ENCODE results near the gene ENSA. TPM values are rescaled to one million over a fixed set of nuclear protein-coding genes. Genes with fewer than 3 reads are reported as not detected.
"Not testable (repeated sequence)": the region's sequence is repeated elsewhere in the genome, so short reads cannot be mapped to it uniquely, and the experiment has no call there.

ENSA gene
- total and polyA plus RNA-seq, 12 donors: 91.8 to 215 (median 112) TPM

DNA sequence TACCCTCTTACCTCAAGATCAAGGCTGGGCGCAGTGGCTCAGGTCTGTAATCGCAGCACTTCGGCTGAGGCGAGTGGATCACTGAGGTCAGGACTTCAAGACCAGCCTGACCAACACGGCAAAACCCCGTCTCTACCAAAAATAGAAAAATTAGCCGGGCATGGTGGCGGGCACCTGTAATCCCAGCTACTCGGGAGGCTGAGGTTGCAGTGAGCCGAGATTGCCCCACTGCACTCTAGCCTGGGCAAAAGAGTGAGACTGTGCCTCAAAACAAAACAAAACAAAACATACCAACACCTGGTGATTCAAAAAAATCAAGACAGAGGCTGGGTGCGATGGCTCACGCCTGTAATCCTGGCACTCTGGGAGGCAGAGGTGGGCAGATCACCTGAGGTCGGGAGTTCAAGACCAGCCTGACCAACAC is 55.8 kb downstream of the ENSA start:
- peak in 2 of 7 donors; percentile 25 to 57 for DNase-seq
- Histone ChIP-seq H3K4me1 (replicated peaks in 1 of 2) (peaks cover 54 to 75% of the 10 kb centered on the region in 2 donors), H3K27ac (peak overlapping the region in 3 of 5 donors; percentile 10 to 100 (median 44)), H3K36me3 (replicated peaks in 1 of 2) (peaks cover 0 to 75% of the 10 kb centered on the region in 2 donors), H3K4me3 (peak overlapping the region in 1 of 4 donors; percentile 6)
- H3K27me3 ChIP-seq; H3K9me3 ChIP-seq (replicated peaks in 1 of 3); intact Hi-C loops (cut with DNase I): not testable (repeated sequence)
- TF ChIP-seq POLR2A (IDR thresholded peaks at IDR 0.05): peak in 1 of 2 donors; percentile 12
- 72 to 83% (median 76%) methylated on average over 13 of the region's 13 CpGs for WGBS, 4 donors

DNA sequence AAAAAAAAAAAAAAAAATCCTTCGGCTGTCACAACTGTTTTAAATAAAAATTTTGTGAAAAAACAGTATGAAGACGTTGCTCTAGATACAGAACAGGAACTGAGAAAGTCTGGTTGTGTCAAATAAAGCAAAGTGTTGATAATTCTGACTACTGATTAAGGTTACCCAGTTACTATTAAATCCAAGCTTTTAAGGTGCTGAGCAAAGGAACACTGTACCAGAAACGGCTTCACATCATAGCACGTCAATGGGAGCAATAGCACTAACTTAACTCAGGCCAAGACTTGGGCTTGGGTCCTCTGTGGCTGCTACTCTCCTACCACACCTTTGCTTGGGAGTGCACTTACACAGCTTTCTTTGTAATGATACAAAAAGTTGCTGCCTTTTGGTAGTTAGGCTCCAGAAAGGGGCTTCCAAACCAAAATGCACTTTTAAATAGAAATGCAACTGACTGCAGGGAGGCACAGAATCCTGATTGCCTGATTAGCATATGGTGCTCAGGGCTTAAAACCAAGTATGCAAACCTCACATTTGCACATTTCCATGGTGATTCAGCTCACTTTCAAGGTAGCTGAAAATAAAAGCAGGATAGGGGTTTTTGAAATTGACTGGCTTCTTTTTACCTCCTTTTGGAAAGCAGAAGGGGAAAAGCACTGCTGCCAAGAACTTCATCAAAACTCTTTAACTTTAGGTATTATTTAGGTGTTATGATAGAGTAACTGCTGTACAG is 56.3 kb downstream of the ENSA start:
- 52 to 66% (median 60%) methylated on average over 4 of the region's 4 CpGs for WGBS, 4 donors
- Histone ChIP-seq H3K27ac (peak overlapping the region in 3 of 5 donors; percentile 44 to 100 (median 45)), H3K9me3 (replicated peaks in 1 of 3) (no peaks in the 10 kb centered on the region), H3K4me1 (replicated peaks in 1 of 2) (peaks cover 60 to 81% of the 10 kb centered on the region in 2 donors), H3K4me3 (peak overlapping the region in 1 of 4 donors; percentile 6), H3K27me3 (no peaks in the 10 kb centered on the region), H3K36me3 (replicated peaks in 1 of 2) (peaks cover 0 to 75% of the 10 kb centered on the region in 2 donors)
- intact Hi-C loops (cut with DNase I): no loop called here
- peak in 1 of 2 donors; percentile 54 for TF ChIP-seq POLR2A (IDR thresholded peaks at IDR 0.05)
- TF ChIP-seq, protein P1, sequence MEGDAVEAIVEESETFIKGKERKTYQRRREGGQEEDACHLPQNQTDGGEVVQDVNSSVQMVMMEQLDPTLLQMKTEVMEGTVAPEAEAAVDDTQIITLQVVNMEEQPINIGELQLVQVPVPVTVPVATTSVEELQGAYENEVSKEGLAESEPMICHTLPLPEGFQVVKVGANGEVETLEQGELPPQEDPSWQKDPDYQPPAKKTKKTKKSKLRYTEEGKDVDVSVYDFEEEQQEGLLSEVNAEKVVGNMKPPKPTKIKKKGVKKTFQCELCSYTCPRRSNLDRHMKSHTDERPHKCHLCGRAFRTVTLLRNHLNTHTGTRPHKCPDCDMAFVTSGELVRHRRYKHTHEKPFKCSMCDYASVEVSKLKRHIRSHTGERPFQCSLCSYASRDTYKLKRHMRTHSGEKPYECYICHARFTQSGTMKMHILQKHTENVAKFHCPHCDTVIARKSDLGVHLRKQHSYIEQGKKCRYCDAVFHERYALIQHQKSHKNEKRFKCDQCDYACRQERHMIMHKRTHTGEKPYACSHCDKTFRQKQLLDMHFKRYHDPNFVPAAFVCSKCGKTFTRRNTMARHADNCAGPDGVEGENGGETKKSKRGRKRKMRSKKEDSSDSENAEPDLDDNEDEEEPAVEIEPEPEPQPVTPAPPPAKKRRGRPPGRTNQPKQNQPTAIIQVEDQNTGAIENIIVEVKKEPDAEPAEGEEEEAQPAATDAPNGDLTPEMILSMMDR (IDR thresholded peaks at IDR 0.05): no peak
- peak in 1 of 7 donors; percentile 6 for DNase-seq

Small RNA genes within 50 kb of the gene (small RNA-seq; reads per million reads assigned to genes)
- gene RF00015 (0 reads per million in 2 donors), gene RF00561 (0 reads per million in 2 donors)

Other genes with a start within 250 kb of the ENSA start
- gene TARS2, start 142.2 kb downstream of the ENSA start, total RNA-seq: 10 to 100 TPM; 21.6 to 87.4 (median 31.6) TPM
- 10 to 100 TPM; 24.9 to 28.8 (median 28.2) TPM for gene TARS2, start 142.2 kb downstream of the ENSA start, polyA plus RNA-seq
- 10 to 100 TPM in 8 of 9 donors, 1 to 10 TPM in 1; 5.4 to 63.0 (median 19.8) TPM for gene ECM1, start 121.5 kb downstream of the ENSA start, total RNA-seq
- gene ECM1, start 121.5 kb downstream of the ENSA start, polyA plus RNA-seq: 10 to 100 TPM; 22.2 to 54.4 (median 44.4) TPM
- gene FALEC, start 113.9 kb downstream of the ENSA start, total RNA-seq: under 1 TPM in 2 of 9 donors, not detected in 7; 0.50 to 0.61 TPM
- under 1 TPM in 1 of 3 donors, not detected in 2; 0.40 TPM for gene FALEC, start 113.9 kb downstream of the ENSA start, polyA plus RNA-seq
- 10 to 100 TPM in 4 of 9 donors, 1 to 10 TPM in 5; 2.4 to 34.4 (median 6.0) TPM for gene ADAMTSL4, start 80.2 kb downstream of the ENSA start, total RNA-seq
- 10 to 100 TPM in 2 of 3 donors, 1 to 10 TPM in 1; 1.7 to 31.4 (median 31.1) TPM for gene ADAMTSL4, start 80.2 kb downstream of the ENSA start, polyA plus RNA-seq
- gene MCL1, start 50.0 kb downstream of the ENSA start, total RNA-seq: 100 to 1,000 TPM; 101 to 299 (median 199) TPM
- gene MCL1, start 50.0 kb downstream of the ENSA start, polyA plus RNA-seq: 100 to 1,000 TPM in 1 of 3 donors, 10 to 100 TPM in 2; 57.4 to 187 (median 90.5) TPM
- gene GOLPH3L, start 67.5 kb upstream of the ENSA start, total RNA-seq: 10 to 100 TPM; 19.9 to 45.3 (median 24.9) TPM
- 10 to 100 TPM in 1 of 3 donors, 1 to 10 TPM in 2; 6.7 to 98.3 (median 9.6) TPM for gene GOLPH3L, start 67.5 kb upstream of the ENSA start, polyA plus RNA-seq
- gene HORMAD1, start 91.3 kb upstream of the ENSA start, total RNA-seq: under 1 TPM in 4 of 9 donors, not detected in 5; 0.14 to 0.46 (median 0.27) TPM
- not detected for gene HORMAD1, start 91.3 kb upstream of the ENSA start, polyA plus RNA-seq
- 100 to 1,000 TPM in 6 of 9 donors, 10 to 100 TPM in 3; 27.4 to 175 (median 112) TPM for gene CTSS, start 136.2 kb upstream of the ENSA start, total RNA-seq
- gene CTSS, start 136.2 kb upstream of the ENSA start, polyA plus RNA-seq: 10 to 100 TPM; 12.1 to 36.0 (median 33.4) TPM
- gene CTSK, start 178.6 kb upstream of the ENSA start, total RNA-seq: 10 to 100 TPM in 5 of 9 donors, 1 to 10 TPM in 4; 5.0 to 29.4 (median 10.9) TPM
- gene CTSK, start 178.6 kb upstream of the ENSA start, polyA plus RNA-seq: 10 to 100 TPM in 2 of 3 donors, 1 to 10 TPM in 1; 7.9 to 27.4 (median 23.9) TPM
- gene ARNT, start 247.0 kb upstream of the ENSA start, total RNA-seq: 10 to 100 TPM; 28.8 to 68.8 (median 51.5) TPM
- gene ARNT, start 247.0 kb upstream of the ENSA start, polyA plus RNA-seq: 10 to 100 TPM; 19.2 to 34.6 (median 21.4) TPM

Data from adrenal gland (tissue), 12 donors.